GM19351 (cell line): ENCODE results near the gene ZNF513.

Source experiments
- ATAC-seq: cut with Tn5 transposase; IDR thresholded peaks from one replicate; pipeline ENCODE4 v1.9.1; 2021; ENCODE audit warnings: mild to moderate bottlenecking, moderate library complexity; ENCODE audit not compliant: unreplicated experiment

Gene ZNF513

DNA sequence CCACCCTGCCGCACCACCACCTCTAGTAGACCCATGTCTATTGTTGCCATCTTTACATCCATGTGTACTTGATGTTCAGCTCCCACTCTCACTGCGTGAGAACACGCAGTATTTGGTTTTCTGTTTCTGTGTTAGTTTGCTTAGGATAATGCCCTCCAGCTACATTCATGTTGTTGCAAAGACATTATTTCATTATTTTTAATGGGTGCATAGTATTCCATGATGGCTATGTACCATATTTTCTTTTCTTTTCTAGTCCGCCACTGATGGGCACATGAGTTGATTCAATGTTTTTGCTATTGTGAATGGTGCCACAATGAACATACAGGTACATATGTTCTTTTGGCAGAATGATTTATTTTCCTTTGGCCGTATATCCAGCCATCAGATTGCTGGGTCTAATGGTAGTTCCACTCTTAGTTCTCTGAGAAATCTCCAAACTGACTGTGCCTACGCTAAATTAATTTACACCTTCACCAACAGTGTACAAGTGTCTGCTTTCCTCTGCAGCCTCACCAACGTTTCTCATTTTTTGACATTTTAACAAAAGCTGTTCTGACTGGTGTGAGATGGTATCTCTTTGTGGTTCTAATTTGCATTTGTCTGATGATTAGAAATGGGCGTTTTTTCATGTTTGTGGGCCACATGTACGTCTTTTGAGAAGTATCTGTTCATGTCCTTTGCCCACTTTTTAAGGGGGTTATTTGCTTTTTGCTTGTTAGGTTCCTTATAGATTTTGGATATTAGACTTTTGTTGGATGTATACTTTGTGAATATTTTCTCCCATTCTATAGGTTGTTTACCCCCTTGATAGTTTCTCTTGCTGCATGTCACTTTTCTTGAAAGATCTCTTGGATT, 10.5 kb upstream of the ZNF513 start:
- ATAC-seq = no peak

- ATAC-seq = no peak
Observed at GRCh38 chr2:27381577-27382181, 1.1 kb upstream of the ZNF513 start.

DNA sequence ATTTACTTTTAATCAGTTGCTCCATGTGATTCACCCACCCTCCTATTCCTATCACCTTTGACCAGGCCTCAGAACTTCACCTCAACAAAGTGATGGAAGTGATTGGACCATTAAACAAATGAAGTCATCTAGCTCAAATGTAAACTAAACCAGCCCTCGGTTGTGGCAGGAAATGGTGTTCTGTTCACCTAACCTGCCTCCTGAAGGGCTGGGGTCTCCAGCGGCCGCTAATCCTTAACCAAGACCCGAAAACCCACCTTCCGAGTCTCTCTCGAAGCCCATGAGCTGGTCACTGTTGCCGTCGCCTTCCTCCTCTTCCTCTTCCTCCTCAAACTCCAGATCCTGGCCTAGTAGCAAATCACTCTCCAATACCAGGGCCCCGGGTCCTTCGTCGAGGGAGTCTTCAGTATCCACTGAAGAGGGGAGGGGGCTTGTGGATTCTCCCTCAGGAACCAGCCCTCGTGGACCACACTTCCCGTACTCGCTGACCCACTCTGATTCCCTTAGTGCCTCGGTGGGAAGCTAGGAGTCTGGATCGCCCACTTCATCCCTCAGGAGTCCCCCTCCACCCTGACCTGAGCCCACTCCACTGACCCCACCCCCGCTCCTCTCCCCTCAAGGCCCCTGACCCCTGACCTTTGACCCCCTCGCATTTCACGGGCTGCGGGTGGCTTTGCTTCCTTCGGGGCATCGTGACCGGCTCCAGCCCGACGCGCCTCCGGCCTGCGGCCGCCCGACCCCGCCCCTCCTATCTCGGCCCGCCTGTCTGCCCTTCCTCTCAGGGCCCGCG, 503 bp downstream of the ZNF513 start:
- ATAC-seq = peak; percentile 40

- no peak for ATAC-seq
Observed at GRCh38 chr2:27379383-27379835, 1.1 kb downstream of the ZNF513 start.

- no peak for ATAC-seq
Observed at GRCh38 chr2:27378809-27379290, 1.7 kb downstream of the ZNF513 start.

GRCh38 chr2:27378096-27378808, 2.3 kb downstream of the ZNF513 start:
- ATAC-seq = no peak

DNA sequence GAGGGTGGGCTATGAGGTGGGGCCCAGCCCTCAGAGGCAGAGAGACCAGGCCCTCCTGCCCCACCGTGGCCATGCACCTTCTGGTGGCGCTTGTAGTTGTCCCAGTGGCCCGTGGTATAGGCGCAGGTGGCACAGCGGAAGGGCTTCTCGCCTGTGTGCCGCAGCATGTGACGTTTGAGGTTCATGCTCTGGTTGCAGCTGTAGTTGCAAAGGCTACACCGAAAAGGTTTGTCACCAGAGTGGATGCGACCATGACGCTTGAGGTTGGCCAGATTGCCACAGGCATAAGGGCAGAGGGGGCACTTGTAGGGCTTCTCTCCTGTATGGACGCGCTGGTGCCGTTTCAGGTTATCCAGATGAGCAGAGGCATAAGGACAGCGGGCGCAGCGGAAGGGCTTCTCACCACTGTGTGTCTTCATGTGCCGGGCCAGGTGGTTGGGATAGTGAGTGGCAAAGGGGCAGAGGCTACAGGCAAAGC, 2.9 kb downstream of the ZNF513 start:
- ATAC-seq = no peak

DNA sequence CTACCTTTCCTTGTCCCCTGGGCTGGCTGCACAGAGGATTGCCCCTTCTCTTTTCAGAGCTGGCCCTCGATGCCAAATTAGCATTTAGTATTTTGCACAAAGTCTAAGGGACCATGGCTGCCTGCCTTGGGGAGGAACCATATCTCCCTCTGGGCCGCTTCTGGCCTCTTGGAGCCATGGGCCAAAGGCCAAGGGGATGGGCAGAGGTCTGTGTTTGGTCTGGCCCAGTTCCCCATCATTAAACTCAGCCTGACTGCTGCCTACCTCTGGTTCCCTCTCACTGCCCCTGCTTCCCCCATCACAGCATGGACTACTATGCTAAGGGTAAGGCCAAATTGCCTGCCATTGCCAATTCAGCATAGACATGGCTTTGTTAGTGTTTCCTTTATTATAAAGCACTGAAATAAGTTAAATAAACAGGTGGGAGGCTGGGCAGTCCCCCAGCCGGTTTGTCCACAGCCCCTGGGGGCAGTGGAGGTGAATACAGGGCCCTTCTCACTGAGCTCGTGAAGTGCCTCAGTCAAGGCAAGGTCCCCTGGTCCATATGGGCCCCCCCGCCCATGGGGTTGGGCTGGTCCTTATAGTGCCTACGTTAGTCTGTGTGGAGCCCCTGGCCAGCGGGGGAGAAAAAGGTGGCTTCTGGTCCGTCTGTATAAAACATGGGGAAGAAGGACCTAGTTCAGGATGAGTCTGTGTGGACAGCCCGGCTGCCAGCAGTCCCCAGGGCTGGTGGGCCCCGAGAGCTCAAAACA, 3.5 kb downstream of the ZNF513 start:
- no peak for ATAC-seq

GRCh38 chr2:27376151-27376865, 4.2 kb downstream of the ZNF513 start:
- ATAC-seq = no peak

GRCh38 chr2:27375513-27376099, 4.9 kb downstream of the ZNF513 start:
- no peak for ATAC-seq

- ATAC-seq = no peak
Observed at GRCh38 chr2:27373567-27373966, 7.0 kb downstream of the ZNF513 start.

DNA sequence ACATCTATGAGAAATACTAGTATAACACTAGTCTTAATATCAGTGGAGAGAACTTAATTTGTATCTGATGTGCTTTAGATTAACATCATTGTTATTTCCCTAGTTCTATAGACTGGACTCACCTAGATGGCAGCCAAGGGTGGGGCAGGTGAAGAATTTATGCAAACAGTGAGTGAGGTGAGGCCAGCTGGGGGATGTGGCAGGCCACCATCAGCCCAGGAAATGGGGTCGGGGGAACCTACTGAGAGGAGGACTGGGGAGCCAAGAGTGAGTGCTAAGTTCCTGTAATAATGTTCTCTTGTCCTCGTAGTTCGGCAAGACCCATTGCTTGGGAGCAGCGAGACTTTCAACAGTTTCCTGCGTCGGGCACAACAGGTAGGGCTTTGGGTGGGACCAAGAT, 7.6 kb downstream of the ZNF513 start:
- ATAC-seq = no peak

GRCh38 chr2:27370816-27371620, 9.5 kb downstream of the ZNF513 start:
- peak; percentile 20 for ATAC-seq

- peak; percentile 88 for ATAC-seq
Observed at GRCh38 chr2:27370026-27370815, 10.3 kb downstream of the ZNF513 start, which contains the start of the genes EIF2B4 and SNX17. Gene EIF2B4 (minus strand): TSS chr2:27370338. CDS start chr2:27370314, 24 bp downstream. Gene SNX17 (plus strand): TSS chr2:27370616. CDS start chr2:27370744, 128 bp downstream.

DNA sequence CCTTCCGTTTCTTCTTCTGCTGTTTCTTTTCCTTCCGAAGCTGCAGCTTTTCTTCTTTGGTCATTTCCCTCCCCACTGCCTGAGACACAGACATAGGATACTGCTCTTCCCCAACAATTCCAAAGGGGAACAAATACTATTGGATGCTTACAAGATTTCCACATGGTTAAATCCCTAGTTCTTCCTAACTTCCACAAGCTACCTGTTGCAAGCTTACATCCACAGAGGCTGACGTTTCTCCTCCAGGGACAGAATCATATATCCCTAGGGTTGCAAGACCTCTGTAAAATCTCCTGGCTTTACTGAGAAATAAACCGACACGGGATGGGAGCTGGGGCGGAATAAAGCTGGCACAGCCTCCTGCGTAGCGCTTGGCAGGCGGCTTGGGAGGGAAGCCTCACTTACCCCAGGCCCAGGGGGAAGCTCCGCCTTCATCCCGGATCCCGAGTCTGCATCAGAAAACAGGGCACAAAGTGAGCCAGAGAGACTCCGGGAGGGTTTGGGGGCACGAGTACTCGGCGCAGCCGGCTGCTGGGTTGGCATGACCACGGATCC, 11.0 kb downstream of the ZNF513 start:
- ATAC-seq = no peak

DNA sequence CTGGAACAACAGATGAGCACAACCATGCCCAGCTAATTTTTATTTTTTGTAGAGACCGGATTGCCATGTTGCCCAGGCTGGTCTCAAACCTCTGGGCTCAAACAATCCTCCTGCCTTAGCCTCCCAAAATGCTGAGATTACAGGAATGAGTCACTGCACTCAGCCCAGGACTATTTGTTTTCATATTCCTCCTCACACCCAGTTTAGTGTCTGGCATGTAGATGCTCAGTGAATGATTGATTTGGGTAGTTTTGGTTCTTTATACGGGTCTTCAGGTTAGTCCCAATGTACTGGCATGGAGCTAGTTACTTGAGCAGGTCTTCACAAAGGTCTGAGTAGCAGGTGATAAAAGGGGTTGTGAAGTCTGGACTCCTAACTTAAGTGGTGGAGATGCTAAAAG, 16.6 kb downstream of the ZNF513 start:
- ATAC-seq = no peak
